ENCODE data around the gene PYCR2.

Gene PYCR2

DNA sequence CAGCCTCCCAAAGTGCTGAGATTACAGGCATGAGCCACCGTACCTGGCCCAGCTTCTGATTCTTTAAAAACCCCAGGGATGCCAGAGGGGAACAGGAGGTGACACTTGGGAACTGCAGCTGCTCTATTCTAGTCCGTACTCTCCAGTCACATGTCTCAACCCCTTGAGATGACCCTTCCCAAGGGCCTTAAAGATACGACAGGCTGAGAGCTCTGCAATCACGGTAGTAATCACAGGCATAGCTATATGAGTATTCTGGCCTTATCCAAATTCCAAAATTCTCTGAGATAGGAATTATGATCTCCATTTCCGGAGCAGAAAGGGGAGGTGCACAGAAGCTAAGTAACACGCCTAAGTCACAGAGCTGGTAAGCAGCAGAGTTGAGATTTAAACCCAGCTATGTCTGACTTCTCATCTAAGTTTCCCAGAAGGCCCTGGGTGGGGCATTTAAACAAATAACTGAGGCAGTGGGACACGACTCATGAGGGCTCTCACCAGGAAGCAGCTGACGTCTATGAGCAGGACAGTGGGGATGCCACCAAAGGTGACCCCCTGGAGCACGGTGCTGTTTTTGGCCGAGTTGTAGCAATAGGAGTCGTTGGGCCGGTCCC, 47.0 kb downstream of the PYCR2 start:
- no peak for DNase-seq (ENCODE audit: low read depth in 2 of 2)

DNA sequence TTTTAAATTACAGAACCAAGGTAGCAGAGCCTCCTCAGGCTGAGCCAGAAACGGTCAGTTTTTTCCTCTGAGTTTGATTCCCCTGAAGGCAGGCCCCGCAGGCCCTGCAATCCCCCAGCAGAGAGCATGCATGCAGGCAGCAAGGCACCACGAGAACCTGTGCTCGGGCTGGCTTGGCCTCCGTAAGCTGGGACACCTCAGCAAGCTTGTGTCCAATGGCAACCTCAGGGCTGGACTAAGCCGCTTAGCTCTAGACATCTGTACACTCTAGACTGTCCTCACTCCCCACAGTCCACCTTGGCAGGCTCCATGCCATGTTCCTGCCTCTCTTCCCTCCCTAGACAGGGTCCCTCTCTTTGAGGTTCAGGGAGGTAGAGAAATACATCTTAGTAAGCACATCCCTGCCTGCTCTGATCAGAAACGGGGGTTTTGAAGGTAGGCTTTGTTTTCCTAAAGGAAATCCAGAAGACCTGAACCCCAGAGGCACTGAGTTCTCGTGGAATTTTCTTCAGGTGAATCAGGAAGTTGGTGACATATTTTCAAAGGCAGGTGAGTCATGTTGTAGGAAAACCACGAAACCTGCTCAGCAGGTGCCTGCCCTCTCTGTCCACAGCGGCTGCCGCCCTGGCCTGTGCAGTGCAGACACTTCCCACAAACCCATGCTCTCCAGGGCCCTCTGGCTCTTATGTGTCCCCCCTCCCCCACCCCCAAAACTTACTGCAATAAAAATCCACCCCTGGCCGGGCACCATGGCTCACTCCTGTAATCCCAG, 48.8 kb downstream of the PYCR2 start:
- no peak for DNase-seq (ENCODE audit: low read depth in 2 of 2)

DNA sequence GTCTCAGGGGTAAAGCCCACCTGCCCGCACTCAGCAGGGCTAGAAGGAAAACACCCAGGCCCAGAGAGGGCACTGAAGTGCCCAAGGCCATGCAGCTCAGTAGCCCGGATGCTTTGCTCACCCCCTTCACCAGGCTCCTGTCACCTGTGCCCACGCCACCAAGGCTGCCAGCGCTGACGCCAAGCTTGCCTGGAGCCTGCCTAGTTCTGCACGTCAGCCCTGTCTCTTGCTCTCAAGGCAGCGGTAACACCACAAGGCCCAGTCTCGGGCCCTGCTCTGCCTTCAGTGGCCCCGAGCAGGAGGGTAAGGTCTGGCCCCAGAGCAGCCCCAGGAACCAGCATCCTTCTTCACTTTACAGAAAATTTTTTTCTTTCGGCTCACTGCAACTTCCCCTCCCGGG, 49.6 kb downstream of the PYCR2 start:
- no peak for DNase-seq (ENCODE audit: low read depth in 2 of 2)

DNA sequence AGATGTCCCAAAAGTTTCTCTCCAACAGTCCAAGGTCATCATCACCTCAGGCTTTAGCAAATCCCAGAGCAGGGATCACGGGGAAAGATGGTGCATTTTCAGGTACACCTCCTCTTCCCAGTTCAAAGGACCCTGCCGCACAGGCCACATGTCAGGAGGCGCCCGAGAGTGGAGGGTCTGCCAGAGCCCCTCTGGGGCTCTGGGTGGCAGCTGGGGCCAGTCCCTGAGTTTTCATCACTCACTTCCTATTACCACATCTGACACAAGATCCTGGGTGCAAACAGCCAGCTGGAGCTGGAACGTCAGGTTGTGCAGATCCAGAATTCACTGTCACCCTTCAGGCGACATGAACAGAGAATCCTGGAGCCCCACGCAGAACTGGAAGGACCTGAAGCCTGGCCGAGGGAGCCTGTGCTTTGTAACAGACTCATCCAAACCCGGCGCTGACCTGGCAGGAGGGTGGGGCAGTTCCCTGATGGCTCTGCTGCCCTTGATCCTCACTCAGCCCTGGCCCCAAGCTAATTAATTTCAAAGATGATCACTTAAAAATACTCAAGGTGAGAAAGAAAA, 50.7 kb downstream of the PYCR2 start:
- no peak for DNase-seq (ENCODE audit: low read depth in 2 of 2)

DNA sequence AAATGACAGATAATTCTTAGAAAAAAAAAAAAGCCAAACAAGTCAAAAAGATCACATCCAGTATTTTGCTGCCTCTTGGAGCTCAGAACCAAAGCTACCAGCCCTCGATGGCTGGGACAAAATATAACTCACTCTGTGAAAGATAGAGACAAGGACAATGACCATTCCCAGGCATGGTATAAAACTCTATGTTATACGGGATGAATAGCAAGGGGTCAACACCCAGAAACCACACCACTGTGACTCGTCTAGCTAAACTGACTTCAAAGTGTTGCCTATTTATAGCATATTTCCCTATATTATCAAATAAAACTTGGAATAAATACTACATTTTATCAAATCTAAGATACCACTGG, 52.0 kb downstream of the PYCR2 start:
- DNase-seq (ENCODE audit: low read depth in 2 of 2), result no peak

DNA sequence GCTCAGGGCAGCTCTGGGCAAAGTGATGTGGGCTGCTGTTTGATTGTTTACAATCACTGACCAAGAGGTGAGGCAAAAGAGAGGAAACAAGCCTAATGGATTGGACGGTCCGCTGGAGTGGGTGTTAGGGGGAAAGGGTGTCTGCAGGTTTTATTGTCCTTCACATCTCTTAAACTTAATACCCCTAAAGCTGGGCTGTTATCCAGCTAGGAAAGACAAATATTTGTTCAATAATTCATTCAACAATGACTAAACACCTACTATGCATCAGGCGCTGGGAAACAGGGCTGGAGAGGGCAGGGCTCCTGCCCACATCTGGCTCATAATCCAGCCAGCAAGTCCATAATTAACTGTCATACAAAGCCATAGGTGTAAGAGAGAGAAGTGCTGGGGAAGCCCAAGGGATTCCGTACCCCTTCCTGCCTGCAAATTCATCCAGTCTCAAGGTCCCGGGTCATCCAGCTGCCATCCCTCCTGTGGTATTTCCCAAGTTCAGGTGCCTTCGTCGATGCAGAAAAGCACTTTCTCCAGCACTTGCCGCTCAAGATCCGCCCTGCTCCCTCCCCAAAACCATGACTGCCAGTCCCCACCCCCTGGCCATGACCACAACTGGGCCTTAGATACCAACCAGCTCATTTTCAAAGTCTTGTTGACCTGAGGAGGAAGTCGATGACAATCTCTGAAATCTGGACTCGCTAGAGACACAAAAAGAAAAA, 52.5 kb downstream of the PYCR2 start:
- DNase-seq (ENCODE audit: low read depth in 2 of 2), result no peak

DNA sequence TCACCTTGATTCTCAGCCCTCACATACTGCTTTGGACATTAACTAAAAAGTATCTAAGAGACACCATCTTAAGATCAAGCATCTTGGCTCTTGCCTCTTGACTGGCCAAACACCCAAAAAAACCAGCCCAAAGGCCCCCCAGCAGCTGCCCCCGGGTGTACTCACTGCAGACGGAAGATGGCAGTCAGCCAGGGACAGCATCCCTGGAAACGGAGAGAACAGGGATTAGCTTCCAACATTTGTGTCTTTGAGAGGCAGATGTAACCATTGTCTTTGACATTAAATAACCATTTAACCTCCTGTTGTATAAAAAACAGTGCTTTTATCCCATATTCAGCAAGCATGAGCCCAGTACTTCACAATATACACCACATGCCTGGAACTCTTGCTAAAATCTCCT, 53.1 kb downstream of the PYCR2 start:
- DNase-seq (ENCODE audit: low read depth in 2 of 2), result no peak
